OCI-LY7 (cell line): Measurements from ENCODE around the gene TFF2.

ENCODE experiments used
- CTCF ChIP-seq: fragments of 200-600 bp; sonication (generic); conservative IDR thresholded peaks from 2 replicates; pipeline ENCODE4 v1.5.1; 2014; ENCODE audit warnings: mild to moderate bottlenecking, antibody characterized with exemption, low read length, moderate library complexity, mixed read lengths
- EZH2phosphoT487 ChIP-seq: fragments of 200-600 bp; sonication (generic); IDR thresholded peaks from 2 replicates; pipeline ENCODE4 v1.6.1; 2018; ENCODE audit warnings: low read depth, borderline replicate concordance, mild to moderate bottlenecking, mixed run types, antibody characterized with exemption, low read length, moderate library complexity, mixed read lengths

DNA sequence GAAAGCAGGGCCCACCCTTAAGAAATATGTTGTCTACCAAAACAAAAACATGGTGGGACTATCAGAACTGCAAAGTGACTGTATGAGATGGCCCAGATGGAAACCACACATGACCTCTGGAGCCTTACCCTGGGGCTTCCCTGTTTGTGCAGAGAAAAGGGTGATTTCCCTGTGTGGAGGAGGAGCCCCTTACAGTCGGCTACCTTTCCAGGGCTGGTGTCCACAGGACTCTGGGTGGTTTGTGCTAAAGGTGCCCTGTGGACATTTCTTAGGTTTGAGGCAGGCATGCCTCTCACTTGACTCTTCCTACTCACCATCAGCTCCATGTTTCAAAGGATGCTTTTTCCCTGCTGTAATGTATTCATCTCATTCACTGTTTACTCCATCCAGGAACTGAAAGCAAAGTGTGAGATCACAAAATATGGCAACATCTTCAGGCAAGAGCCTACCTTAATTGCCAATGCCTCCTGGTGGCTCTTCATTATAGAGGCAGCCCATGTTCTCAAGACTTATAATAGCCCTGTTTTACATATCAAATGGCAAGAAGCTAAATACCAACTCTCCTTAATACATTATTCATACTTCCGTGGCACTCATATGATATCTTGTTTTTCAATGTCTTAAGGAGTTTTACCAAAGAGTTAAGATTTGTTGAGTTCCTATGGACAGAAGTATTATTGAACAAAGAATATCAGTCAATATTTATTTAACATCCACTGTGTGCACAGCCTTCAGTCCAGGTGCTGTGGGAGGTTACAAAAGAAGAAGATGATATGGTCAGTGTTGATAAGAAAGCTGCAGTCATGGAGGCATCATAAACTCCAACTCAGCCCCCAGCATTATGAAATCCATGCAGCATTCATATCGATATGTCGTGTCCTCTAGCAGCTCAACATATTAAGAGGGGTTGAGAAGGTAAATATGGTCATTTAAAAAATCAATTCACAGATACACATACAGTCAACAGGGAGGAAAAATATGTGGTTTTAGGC lies 20.1 kb downstream of the TFF2 start:
- TF ChIP-seq CTCF (no peak), EZH2phosphoT487 (no peak)
